Upper lobe of left lung (tissue), 6 donors: ENCODE data around the gene TNFSF12. TPM values are rescaled to one million over a fixed set of nuclear protein-coding genes. Genes with fewer than 3 reads are reported as not detected.
"Not testable (repeated sequence)": the region's sequence is repeated elsewhere in the genome, so short reads cannot be mapped to it uniquely, and the experiment has no call there.

Experiments used
- ATAC-seq, 2 donors: fragments of 200-7000 bp; cut with Tn5 transposase; one replicate each; pipeline ENCODE4 v1.9.1; 2022; ENCODE audit warnings: mild to moderate bottlenecking in 2 of 2, moderate library complexity in 2 of 2; ENCODE audit not compliant: low FRiP score in 2 of 2
- DNase-seq, 2 donors: peaks; one replicate each; pipeline ENCODE4 v3.0.0-alpha.2; 2019 to 2020
- H3K27ac ChIP-seq, 4 donors: fragments of 200-600 bp; sonication (generic); one replicate each; pipeline ENCODE4 v1.5.1; 2016 to 2019
- H3K27me3 ChIP-seq, 4 donors: fragments of 200-600 bp; sonication (generic); one replicate each; pipeline ENCODE4 v1.5.1; 2017 to 2019
- H3K36me3 ChIP-seq, 4 donors: fragments of 200-600 bp; sonication (generic); one replicate each; pipeline ENCODE4 v1.5.1; 2016 to 2019
- H3K4me1 ChIP-seq, 4 donors: fragments of 200-600 bp; sonication (generic); one replicate each; pipeline ENCODE4 v1.5.1; 2018 to 2019
- H3K4me3 ChIP-seq, 4 donors: fragments of 200-600 bp; sonication (generic); one replicate each; pipeline ENCODE4 v1.5.1; 2017 to 2019; ENCODE audit warnings: mild to moderate bottlenecking in 2 of 4, moderate library complexity in 1 of 4
- H3K9me3 ChIP-seq, 4 donors: fragments of 200-600 bp; sonication (generic); one replicate each; pipeline ENCODE4 v1.5.1; 2018 to 2019
- CTCF ChIP-seq, 6 experiments: fragments of 450-650 bp in 4 of 6; fragments of 200-600 bp in 2 of 6; sonication (generic) in 2 of 6; IDR thresholded peaks; one replicate each; pipeline ENCODE4 v1.5.1; 2016 to 2019; ENCODE audit warnings: antibody characterized with exemption in 6 of 6
- EP300 ChIP-seq, 4 donors: sonication (generic); formaldehyde crosslinking; IDR thresholded peaks; one replicate each; pipeline ENCODE4 v1.5.1; 2017; ENCODE audit warnings: antibody characterized with exemption in 4 of 4, control low read depth in 2 of 4
- POLR2A ChIP-seq, 4 donors: fragments of 450-650 bp; IDR thresholded peaks; one replicate each; pipeline ENCODE4 v1.5.1; 2016 to 2017; ENCODE audit warnings: antibody characterized with exemption in 4 of 4, mild to moderate bottlenecking in 2 of 4
- POLR2AphosphoS5 ChIP-seq, 2 donors: sonication (generic); formaldehyde crosslinking; IDR thresholded peaks; one replicate each; pipeline ENCODE4 v1.5.1; 2017; ENCODE audit warnings: antibody characterized with exemption in 2 of 2
- WGBS, 2 donors: methylation state at CpG; one replicate each; pipeline ENCODE4 v1.1.5; 2017 to 2018; 5-methylcytosine and 5-hydroxymethylcytosine counted together
- small RNA-seq, 4 donors: library from RNA; depleted of rRNA; stranded (forward); fragments of <200 nt; gene quantifications; one replicate each; pipeline ENCODE3, GENCODE V24; 2016
- total RNA-seq, 6 donors: library from RNA; depleted of rRNA in 4 of 6; stranded (reverse); fragments of >200 nt in 4 of 6; gene quantifications; one replicate each; pipeline versions ENCODE4 v1.1.0 to v1.2.1, GENCODE V29; 2016 to 2021
- donor health status: DM: no; HTN: no; CAD: no; lungs with moderate emphysema.
- donor health status: DM: no; HTN: yes; CAD: no; lungs with severe emphysema.

The TNFSF12 gene
- total RNA-seq, 6 donors from 2014 or later = 32.3 to 158 (median 73.2) TPM

DNA sequence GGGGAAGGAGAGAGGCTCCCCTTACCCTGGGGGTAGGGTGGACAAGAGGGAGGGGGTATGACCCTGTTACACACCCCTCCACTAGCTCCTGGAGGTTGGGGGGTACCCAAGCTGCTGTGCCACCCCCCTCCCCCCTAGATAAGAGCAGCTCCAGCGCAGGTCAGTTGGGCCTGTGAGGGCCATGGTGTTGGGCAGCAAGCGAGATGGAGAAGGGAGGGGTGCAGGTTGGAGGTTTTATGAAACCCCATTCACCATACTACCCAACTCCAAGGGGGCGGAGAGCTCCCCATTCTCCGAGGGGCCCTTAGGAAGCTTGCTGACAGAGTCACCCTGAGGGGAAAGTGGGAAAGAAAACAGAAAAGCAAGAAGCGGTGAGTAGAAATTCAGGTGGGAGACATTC, 42.7 kb downstream of the TNFSF12 start:
- peaks cover 29 to 90% (median 78%) of the 10 kb centered on the region in 4 donors for H3K36me3 ChIP-seq
- peaks cover 12 to 13% (median 13%) of the 10 kb centered on the region in 4 donors for H3K4me1 ChIP-seq
- H3K9me3 ChIP-seq = no peaks in the 10 kb centered on the region
- no peak for ATAC-seq
- H3K27ac ChIP-seq = no peak overlapping the region
- TF ChIP-seq POLR2A (IDR thresholded peaks at IDR 0.05) (no peak), EP300 (IDR thresholded peaks at IDR 0.05) (no peak), POLR2AphosphoS5 (IDR thresholded peaks at IDR 0.05) (no peak), CTCF (IDR thresholded peaks at IDR 0.05) (no peak)
- H3K27me3 ChIP-seq = no peaks in the 10 kb centered on the region
- DNase-seq = no peak
- H3K4me3 ChIP-seq = no peak overlapping the region
- WGBS, 2 donors = 94 to 97% methylated on average over 4 to 5 of the region's 5 CpGs

GRCh38 chr17:7592422-7593021, 43.7 kb downstream of the TNFSF12 start:
- H3K27me3 ChIP-seq = no peaks in the 10 kb centered on the region
- no peak overlapping the region for H3K27ac ChIP-seq
- no peak overlapping the region for H3K4me3 ChIP-seq
- peaks cover 12 to 13% (median 13%) of the 10 kb centered on the region in 4 donors for H3K4me1 ChIP-seq
- WGBS, 2 donors = 93 to 95% methylated on average over 21 to 23 of the region's 23 CpGs
- no peak for TF ChIP-seq POLR2AphosphoS5 (IDR thresholded peaks at IDR 0.05)
- TF ChIP-seq EP300 (IDR thresholded peaks at IDR 0.05) = no peak
- DNase-seq (peak in 1 of 2 donors; percentile 78), ATAC-seq (no peak)
- no peaks in the 10 kb centered on the region for H3K9me3 ChIP-seq
- peaks cover 32 to 90% (median 77%) of the 10 kb centered on the region in 4 donors for H3K36me3 ChIP-seq

DNA sequence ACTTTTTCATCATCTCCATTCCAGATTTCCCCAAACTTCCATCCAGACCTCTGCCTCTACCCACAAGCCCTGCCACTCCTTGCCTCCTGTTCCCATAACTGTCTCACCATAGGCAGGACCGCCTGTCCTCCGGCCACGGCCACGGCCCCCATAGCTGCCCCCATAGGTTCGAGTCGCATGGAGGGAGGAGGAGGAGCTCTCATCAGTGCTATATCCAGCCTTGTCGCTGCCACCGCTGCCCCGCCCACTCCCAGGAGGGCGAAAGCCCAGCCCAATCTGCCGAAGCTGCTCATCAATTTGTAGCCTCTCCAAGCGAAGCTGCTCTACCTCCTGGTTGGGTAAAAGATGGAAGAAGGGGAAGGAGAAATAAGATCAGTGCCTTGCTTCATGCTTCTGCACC, 44.4 kb downstream of the TNFSF12 start:
- Histone ChIP-seq H3K9me3 (no peaks in the 10 kb centered on the region), H3K27ac (no peak overlapping the region), H3K4me3 (no peak overlapping the region), H3K36me3 (peaks cover 32 to 87% (median 77%) of the 10 kb centered on the region in 4 donors), H3K27me3 (no peaks in the 10 kb centered on the region), H3K4me1 (peaks cover 10 to 13% (median 11%) of the 10 kb centered on the region in 4 donors)
- no peak for ATAC-seq
- WGBS, 2 donors = 90 to 93% methylated on average over 12 of the region's 12 CpGs
- DNase-seq = peak in 1 of 2 donors; percentile 82
- TF ChIP-seq EP300 (IDR thresholded peaks at IDR 0.05) = no peak
- no peak for TF ChIP-seq POLR2AphosphoS5 (IDR thresholded peaks at IDR 0.05)
- TF ChIP-seq CTCF (IDR thresholded peaks at IDR 0.05) = no peak
- TF ChIP-seq POLR2A (IDR thresholded peaks at IDR 0.05) = no peak

- H3K27ac ChIP-seq, DNase-seq, H3K27me3 ChIP-seq, H3K9me3 ChIP-seq, H3K4me1 ChIP-seq, ATAC-seq, H3K4me3 ChIP-seq: not testable (repeated sequence)
- 59 to 92% methylated on average over 2 to 5 of the region's 5 CpGs for WGBS, 2 donors
- peaks cover 42 to 97% (median 94%) of the 10 kb centered on the region in 4 donors for H3K36me3 ChIP-seq
Observed at GRCh38 chr17:7597561-7597960, 48.7 kb downstream of the TNFSF12 start.

DNA sequence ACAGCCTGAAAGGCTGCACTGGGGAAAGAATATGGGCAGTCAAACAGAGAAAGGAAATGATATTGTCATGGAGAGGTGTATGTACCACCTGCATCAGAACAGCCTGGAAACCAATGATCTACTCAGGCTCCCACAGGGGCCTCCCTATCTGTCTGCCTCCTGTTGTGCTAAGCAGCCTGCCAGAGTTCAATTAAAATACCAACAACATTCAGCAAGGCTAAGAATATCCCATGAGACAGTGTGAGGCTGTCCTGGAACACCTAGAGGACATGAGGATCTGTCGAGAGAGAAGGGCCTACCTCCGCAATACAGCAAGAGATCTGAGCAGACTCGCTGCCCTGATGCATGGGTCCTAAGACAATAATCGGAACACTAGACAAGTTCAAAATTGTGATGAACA, 57.4 kb downstream of the TNFSF12 start:
- 95 to 97% methylated on average over 4 of the region's 4 CpGs for WGBS, 2 donors
- no peak overlapping the region for H3K27ac ChIP-seq
- no peak for ATAC-seq
- peaks cover under 1 to 6% (median 4%) of the 10 kb centered on the region in 4 donors for H3K4me1 ChIP-seq
- TF ChIP-seq CTCF (IDR thresholded peaks at IDR 0.05) = no peak
- no peak for TF ChIP-seq POLR2AphosphoS5 (IDR thresholded peaks at IDR 0.05)
- no peak for TF ChIP-seq EP300 (IDR thresholded peaks at IDR 0.05)
- TF ChIP-seq POLR2A (IDR thresholded peaks at IDR 0.05) = no peak
- H3K4me3 ChIP-seq = no peak overlapping the region
- peaks cover 32 to 54% (median 48%) of the 10 kb centered on the region in 4 donors for H3K36me3 ChIP-seq
- H3K27me3 ChIP-seq = no peaks in the 10 kb centered on the region
- H3K9me3 ChIP-seq = no peaks in the 10 kb centered on the region
- no peak for DNase-seq

Small RNA genes within 50 kb of the gene (small RNA-seq; reads per million reads assigned to genes)
- gene CD68 (0 reads per million in 4 donors), gene RF00019 (0 reads per million in 4 donors), gene SNORA48 (0 reads per million in 4 donors), gene SNORD10 (0 reads per million in 4 donors)

Other genes starting within 250 kb of the TNFSF12 start
- 100 to 1,000 TPM in 5 of 6 donors, 10 to 100 TPM in 1; 84.9 to 303 (median 207) TPM for gene EIF5A, start 241.4 kb upstream of the TNFSF12 start, total RNA-seq
- 100 to 1,000 TPM in 2 of 6 donors, 10 to 100 TPM in 4; 55.2 to 109 (median 95.7) TPM for gene GPS2, start 233.7 kb upstream of the TNFSF12 start, total RNA-seq
- gene NEURL4, start 219.7 kb upstream of the TNFSF12 start, total RNA-seq = 10 to 100 TPM; 14.2 to 77.5 (median 37.5) TPM
- 100 to 1,000 TPM in 1 of 6 donors, 10 to 100 TPM in 4, 1 to 10 TPM in 1; 8.5 to 114 (median 22.8) TPM for gene ACAP1, start 212.5 kb upstream of the TNFSF12 start, total RNA-seq
- gene KCTD11, start 196.9 kb upstream of the TNFSF12 start, total RNA-seq = 10 to 100 TPM in 3 of 6 donors, 1 to 10 TPM in 3; 5.2 to 13.8 (median 10.5) TPM
- gene TMEM95, start 193.9 kb upstream of the TNFSF12 start, total RNA-seq = 1 to 10 TPM in 1 of 6 donors, not detected in 5; 1.0 TPM
- 10 to 100 TPM in 1 of 6 donors, 1 to 10 TPM in 5; 5.8 to 16.8 (median 8.2) TPM for gene TNK1, start 168.0 kb upstream of the TNFSF12 start, total RNA-seq
- gene PLSCR3, start 154.5 kb upstream of the TNFSF12 start, total RNA-seq = 10 to 100 TPM; 20.6 to 64.5 (median 37.7) TPM
- gene TMEM256, start 145.0 kb upstream of the TNFSF12 start, total RNA-seq = 10 to 100 TPM; 21.6 to 65.0 (median 52.6) TPM
- 10 to 100 TPM in 3 of 6 donors, 1 to 10 TPM in 3; 3.8 to 16.8 (median 8.9) TPM for gene NLGN2, start 141.2 kb upstream of the TNFSF12 start, total RNA-seq
- not detected for gene SPEM1, start 128.7 kb upstream of the TNFSF12 start, total RNA-seq
- gene SPEM2, start 123.4 kb upstream of the TNFSF12 start, total RNA-seq = not detected
- gene SPEM3, start 120.2 kb upstream of the TNFSF12 start, total RNA-seq = not detected
- 10 to 100 TPM in 5 of 6 donors, 1 to 10 TPM in 1; 9.7 to 14.3 (median 13.1) TPM for gene TMEM102, start 113.6 kb upstream of the TNFSF12 start, total RNA-seq
- 1 to 10 TPM in 2 of 6 donors, under 1 TPM in 3, not detected in 1; 0.15 to 2.0 (median 0.57) TPM for gene FGF11, start 109.5 kb upstream of the TNFSF12 start, total RNA-seq
- gene CHRNB1, start 104.0 kb upstream of the TNFSF12 start, total RNA-seq = 10 to 100 TPM in 1 of 6 donors, 1 to 10 TPM in 5; 1.9 to 11.5 (median 7.0) TPM
- 10 to 100 TPM; 54.4 to 90.1 (median 74.2) TPM for gene ZBTB4, start 69.4 kb upstream of the TNFSF12 start, total RNA-seq
- not detected for gene SLC35G6, start 67.6 kb upstream of the TNFSF12 start, total RNA-seq
- 100 to 1,000 TPM in 4 of 6 donors, 10 to 100 TPM in 2; 79.5 to 139 (median 112) TPM for gene POLR2A, start 64.7 kb upstream of the TNFSF12 start, total RNA-seq
- 100 to 1,000 TPM in 4 of 6 donors, 10 to 100 TPM in 2; 74.2 to 226 (median 129) TPM for gene TNFSF13, start 9.7 kb downstream of the TNFSF12 start, total RNA-seq
- gene SENP3, start 12.9 kb downstream of the TNFSF12 start, total RNA-seq = 100 to 1,000 TPM in 1 of 6 donors, 10 to 100 TPM in 5; 54.2 to 108 (median 57.5) TPM
- gene CD68, start 30.6 kb downstream of the TNFSF12 start, total RNA-seq = 100 to 1,000 TPM in 5 of 6 donors, 10 to 100 TPM in 1; 76.5 to 500 (median 260) TPM
- 100 to 1,000 TPM in 1 of 6 donors, 10 to 100 TPM in 5; 50.6 to 121 (median 56.2) TPM for gene MPDU1, start 34.8 kb downstream of the TNFSF12 start, total RNA-seq
- 1 to 10 TPM in 1 of 6 donors, under 1 TPM in 2, not detected in 3; 0.63 to 1.5 (median 0.71) TPM for gene SOX15, start 41.0 kb downstream of the TNFSF12 start, total RNA-seq
- 10 to 100 TPM; 35.6 to 46.1 (median 38.4) TPM for gene FXR2, start 65.8 kb downstream of the TNFSF12 start, total RNA-seq
- 100 to 1,000 TPM in 1 of 6 donors, 10 to 100 TPM in 5; 66.4 to 155 (median 81.3) TPM for gene SAT2, start 78.8 kb downstream of the TNFSF12 start, total RNA-seq
- gene SHBG, start 81.1 kb downstream of the TNFSF12 start, total RNA-seq = under 1 TPM in 3 of 6 donors, not detected in 3; 0.34 to 0.88 (median 0.46) TPM
- gene ATP1B2, start 101.9 kb downstream of the TNFSF12 start, total RNA-seq = 1 to 10 TPM in 2 of 6 donors, under 1 TPM in 2, not detected in 2; 0.46 to 2.2 (median 0.97) TPM
- 10 to 100 TPM; 16.8 to 55.5 (median 21.9) TPM for gene TP53, start 138.4 kb downstream of the TNFSF12 start, total RNA-seq
- gene WRAP53, start 139.4 kb downstream of the TNFSF12 start, total RNA-seq = 10 to 100 TPM in 1 of 6 donors, 1 to 10 TPM in 5; 6.0 to 10.3 (median 7.8) TPM
- 1 to 10 TPM in 3 of 6 donors, under 1 TPM in 3; 0.22 to 5.0 (median 0.98) TPM for gene EFNB3, start 156.1 kb downstream of the TNFSF12 start, total RNA-seq
- gene DNAH2, start 168.7 kb downstream of the TNFSF12 start, total RNA-seq = 10 to 100 TPM in 2 of 6 donors, 1 to 10 TPM in 3, under 1 TPM in 1; 0.66 to 34.6 (median 6.0) TPM